BJ (cell line): ENCODE measurements around the gene TSPAN33. TPM values are rescaled to one million over a fixed set of nuclear protein-coding genes. Genes with fewer than 3 reads are reported as not detected.
A peak's percentile ranks its signal among the peaks of the same experiment; 100 is the strongest.

Experiments
- CTCF ChIA-PET: fragments of 350-600 bp; formaldehyde crosslinking; extraction: SDS; loops from one replicate; lab custom pipeline; 2021; ENCODE audit warnings: antibody characterized with exemption, inconsistent platforms; lab: Yijun Ruan, JAX
- POLR2A ChIA-PET: fragments of 300-600 bp; sonication (Branson Sonifier 250); formaldehyde crosslinking; extraction: SDS; loops from one replicate; lab custom pipeline; 2021; ENCODE audit warnings: antibody characterized with exemption; lab: Charles Lee
- DNase-seq: peaks from one replicate; pipeline ENCODE4 v3.0.0-alpha.2; 2011; ENCODE audit warnings: low read depth
- H3K27me3 ChIP-seq: 2 replicates; pipeline ENCODE4 v1.6.0; 2011; ENCODE audit warnings: low read length; ENCODE audit not compliant: control insufficient read depth, insufficient read depth
- H3K36me3 ChIP-seq: 2 replicates; pipeline ENCODE4 v1.5.1; 2011; ENCODE audit warnings: low read length; ENCODE audit not compliant: control insufficient read depth, insufficient read depth
- H3K4me3 ChIP-seq: 2 replicates; pipeline ENCODE4 v1.5.1; 2011; ENCODE audit warnings: low read depth, mild to moderate bottlenecking, control low read depth, low read length
- CTCF ChIP-seq: IDR thresholded peaks from 2 replicates; pipeline ENCODE4 v1.5.1; 2011; ENCODE audit warnings: low read depth, mild to moderate bottlenecking, control low read depth, inconsistent platforms, low read length, moderate library complexity; ENCODE audit not compliant: insufficient read depth
- polyA plus RNA-seq: library from polyadenylated mRNA; depleted of rRNA; stranded (reverse); fragments of >200 nt; gene quantifications from 2 replicates; pipeline ENCODE4 v1.2.3, GENCODE V29; 2011

The TSPAN33 gene
- polyA plus RNA-seq, 1 experiment = 0.29 TPM

- Histone ChIP-seq H3K36me3 (no peaks in the 10 kb centered on the region), H3K4me3 (no peak overlapping the region), H3K27me3 (peaks cover 6% of the 10 kb centered on the region)
- CTCF ChIA-PET = no interaction called here
- TF ChIP-seq CTCF = no peak
- DNase-seq = no peak
- POLR2A ChIA-PET = no interaction called here
Measured at GRCh38 chr7:129136887-129137642, 7.4 kb upstream of the TSPAN33 start.

- H3K27me3 ChIP-seq = peaks cover 37% of the 10 kb centered on the region
Measured at GRCh38 chr7:129143724-129144094, 798 bp upstream of the TSPAN33 start.

GRCh38 chr7:129144834-129145668 lies 544 bp downstream of the TSPAN33 start:
- Histone ChIP-seq H3K4me3 (peak overlapping the region; percentile 22), H3K36me3 (no peaks in the 10 kb centered on the region), H3K27me3 (peaks cover 42% of the 10 kb centered on the region)
- TF ChIP-seq CTCF = peak; percentile 22; the same call in 1 of the 2 replicates
- DNase-seq = no peak
- CTCF ChIA-PET = interaction anchor here (1.1 to 1.4 kb wide), 3 partner anchors 18 to 24 kb away, joined by 3 to 4 read pairs (median 3); no protein-coding TSS in a partner anchor
- POLR2A ChIA-PET = no interaction called here

More at GRCh38 chr7:129143724-129144094, 798 bp upstream of the TSPAN33 start:
- Histone ChIP-seq H3K4me3 (no peak overlapping the region), H3K36me3 (no peaks in the 10 kb centered on the region)
- DNase-seq = no peak
- POLR2A ChIA-PET = no interaction called here
- TF ChIP-seq CTCF = no peak
- CTCF ChIA-PET = interaction anchor here (0.6 to 1.2 kb wide), 2 partner anchors 10 to 20 kb away, joined by 3 read pairs; no protein-coding TSS in a partner anchor

GRCh38 chr7:129146237-129146979 lies 1.9 kb downstream of the TSPAN33 start:
- CTCF ChIA-PET = interaction anchor here (0.7 to 1.8 kb wide), 4 partner anchors 17 to 64 kb away, joined by 3 to 7 read pairs (median 4); no protein-coding TSS in a partner anchor
- no peak for TF ChIP-seq CTCF
- Histone ChIP-seq H3K4me3 (no peak overlapping the region), H3K27me3 (peaks cover 44% of the 10 kb centered on the region), H3K36me3 (no peaks in the 10 kb centered on the region)
- POLR2A ChIA-PET = no interaction called here
- no peak for DNase-seq
